Ishikawa (cell line): ENCODE measurements around the gene MID1.

ENCODE experiments used
- CEBPB ChIP-seq: IDR thresholded peaks from 2 replicates; pipeline ENCODE4 v1.6.1; 2012
- EP300 ChIP-seq: IDR thresholded peaks from 2 replicates; pipeline ENCODE4 v1.6.1; 2012; ENCODE audit warnings: borderline replicate concordance
- RAD21 ChIP-seq: IDR thresholded peaks from 2 replicates; pipeline ENCODE4 v1.6.1; 2012; ENCODE audit warnings: low read depth
- TEAD4 ChIP-seq: IDR thresholded peaks from 2 replicates; pipeline ENCODE4 v1.6.1; 2012
- YY1 ChIP-seq: IDR thresholded peaks from 2 replicates; pipeline ENCODE4 v1.6.1; 2012; ENCODE audit warnings: low read depth
- ZBTB7A ChIP-seq: IDR thresholded peaks from 2 replicates; pipeline ENCODE4 v1.6.1; 2012; ENCODE audit warnings: low read depth
- TF ChIP-seq, protein P1 (sequence below): IDR thresholded peaks from 2 replicates; pipeline ENCODE4 v1.6.1; 2012

GRCh38 chrX:10577853-10578252, 42.5 kb downstream of the MID1 start:
- TF ChIP-seq, protein P1, sequence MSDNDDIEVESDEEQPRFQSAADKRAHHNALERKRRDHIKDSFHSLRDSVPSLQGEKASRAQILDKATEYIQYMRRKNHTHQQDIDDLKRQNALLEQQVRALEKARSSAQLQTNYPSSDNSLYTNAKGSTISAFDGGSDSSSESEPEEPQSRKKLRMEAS = no peak
- TF ChIP-seq TEAD4 (no peak), CEBPB (no peak), ZBTB7A (no peak), YY1 (no peak), RAD21 (no peak), EP300 (no peak)
